ENCODE results near the gene ZNF211.

- TF ChIP-seq POLR2A (IDR thresholded peaks at IDR 0.05), result no peak
- TF ChIP-seq, protein P1, sequence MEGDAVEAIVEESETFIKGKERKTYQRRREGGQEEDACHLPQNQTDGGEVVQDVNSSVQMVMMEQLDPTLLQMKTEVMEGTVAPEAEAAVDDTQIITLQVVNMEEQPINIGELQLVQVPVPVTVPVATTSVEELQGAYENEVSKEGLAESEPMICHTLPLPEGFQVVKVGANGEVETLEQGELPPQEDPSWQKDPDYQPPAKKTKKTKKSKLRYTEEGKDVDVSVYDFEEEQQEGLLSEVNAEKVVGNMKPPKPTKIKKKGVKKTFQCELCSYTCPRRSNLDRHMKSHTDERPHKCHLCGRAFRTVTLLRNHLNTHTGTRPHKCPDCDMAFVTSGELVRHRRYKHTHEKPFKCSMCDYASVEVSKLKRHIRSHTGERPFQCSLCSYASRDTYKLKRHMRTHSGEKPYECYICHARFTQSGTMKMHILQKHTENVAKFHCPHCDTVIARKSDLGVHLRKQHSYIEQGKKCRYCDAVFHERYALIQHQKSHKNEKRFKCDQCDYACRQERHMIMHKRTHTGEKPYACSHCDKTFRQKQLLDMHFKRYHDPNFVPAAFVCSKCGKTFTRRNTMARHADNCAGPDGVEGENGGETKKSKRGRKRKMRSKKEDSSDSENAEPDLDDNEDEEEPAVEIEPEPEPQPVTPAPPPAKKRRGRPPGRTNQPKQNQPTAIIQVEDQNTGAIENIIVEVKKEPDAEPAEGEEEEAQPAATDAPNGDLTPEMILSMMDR (IDR thresholded peaks at IDR 0.05 in 4 of 5, conservative IDR thresholded peaks at IDR 0.05 in 1 of 5), result no peak
Observed at GRCh38 chr19:57648331-57649003, 15.5 kb downstream of the ZNF211 start.
